ENCODE results near the gene ATG13.

ATG13 gene

GRCh38 chr11:46684367-46684766 lies 67.0 kb downstream of the ATG13 start:
- no peak overlapping the region for H3K4ac ChIP-seq (ENCODE audit: low read length)
- no CpG with 5 or more reads among the region's 3 CpGs for WGBS, 2 donors (ENCODE audit: extremely low coverage in 2 of 2, insufficient read length in 2 of 2, insufficient replicate concordance in 1 of 2)
- no peak overlapping the region for H3K4me3 ChIP-seq (ENCODE audit: low read length in 2 of 2)
- no peak overlapping the region for H3K27ac ChIP-seq (replicated peaks; ENCODE audit: low read length)
- no peaks in the 10 kb centered on the region for H3K27me3 ChIP-seq (ENCODE audit: control insufficient read depth in 3 of 3, insufficient read depth in 3 of 3, low read depth in 1 of 3, low read length in 3 of 3)
- no peaks in the 10 kb centered on the region for H3K4me1 ChIP-seq (ENCODE audit: control insufficient read depth in 2 of 2, insufficient read depth in 1 of 2, low read depth in 1 of 2, low read length in 2 of 2)
- H3K18ac ChIP-seq (ENCODE audit: low read length): no peak overlapping the region
- no peak overlapping the region for H2BK120ac ChIP-seq (ENCODE audit: low read depth, low read length)
- no peak overlapping the region for H2AK5ac ChIP-seq (ENCODE audit: low read depth, low read length)
- no peaks in the 10 kb centered on the region for H3K9me3 ChIP-seq (replicated peaks in 1 of 2; ENCODE audit: control insufficient read depth in 2 of 2, insufficient read depth in 1 of 2, low read depth in 1 of 2, low read length in 2 of 2)
- no peaks in the 10 kb centered on the region for H3K79me1 ChIP-seq (ENCODE audit: low read depth, low read length)
- no peak overlapping the region for H3K23ac ChIP-seq (ENCODE audit: low read depth, low read length, poor library complexity)
- no peak overlapping the region for H4K91ac ChIP-seq (ENCODE audit: low read depth, low read length, poor library complexity)
- H3K36me3 ChIP-seq (replicated peaks in 1 of 2; ENCODE audit: control insufficient read depth in 2 of 2, insufficient read depth in 2 of 2, low read length in 2 of 2): peaks cover 12 to 55% of the 10 kb centered on the region in 2 donors
- H2AFZ ChIP-seq (ENCODE audit: low read length): no peak overlapping the region
- no peak overlapping the region for H3K4me2 ChIP-seq (ENCODE audit: insufficient read depth, low read length, poor library complexity, severe bottlenecking)
- H3K14ac ChIP-seq (ENCODE audit: low read length): no peak overlapping the region
- no peak overlapping the region for H2BK12ac ChIP-seq (ENCODE audit: low read length)
- no peak overlapping the region for H3K9ac ChIP-seq (ENCODE audit: low read depth, low read length, poor library complexity)
- H4K8ac ChIP-seq (ENCODE audit: low read depth, low read length): no peak overlapping the region
- no peak overlapping the region for H2BK5ac ChIP-seq (ENCODE audit: low read length)
- DNase-seq (ENCODE audit: low spot score): no peak
- no peak overlapping the region for H2BK15ac ChIP-seq (ENCODE audit: low read length)

- Histone ChIP-seq H2AK5ac (ENCODE audit: low read depth, low read length) (no peak overlapping the region), H3K79me1 (ENCODE audit: low read depth, low read length) (no peaks in the 10 kb centered on the region), H3K14ac (ENCODE audit: low read length) (no peak overlapping the region), H2BK15ac (ENCODE audit: low read length) (no peak overlapping the region), H3K18ac (ENCODE audit: low read length) (no peak overlapping the region), H3K36me3 (replicated peaks in 1 of 2; ENCODE audit: control insufficient read depth in 2 of 2, insufficient read depth in 2 of 2, low read length in 2 of 2) (peaks cover 0 to 40% of the 10 kb centered on the region in 2 donors), H2BK120ac (ENCODE audit: low read depth, low read length) (no peak overlapping the region), H3K27me3 (ENCODE audit: control insufficient read depth in 3 of 3, insufficient read depth in 3 of 3, low read depth in 1 of 3, low read length in 3 of 3) (no peaks in the 10 kb centered on the region), H2BK12ac (ENCODE audit: low read length) (no peak overlapping the region), H2BK5ac (ENCODE audit: low read length) (no peak overlapping the region), H4K91ac (ENCODE audit: low read depth, low read length, poor library complexity) (no peak overlapping the region), H3K4ac (ENCODE audit: low read length) (no peak overlapping the region), H3K4me3 (ENCODE audit: low read length in 2 of 2) (peak overlapping the region in 1 of 2 donors; percentile 44), H4K8ac (ENCODE audit: low read depth, low read length) (no peak overlapping the region), H3K9me3 (replicated peaks in 1 of 2; ENCODE audit: control insufficient read depth in 2 of 2, insufficient read depth in 1 of 2, low read depth in 1 of 2, low read length in 2 of 2) (no peaks in the 10 kb centered on the region), H3K4me1 (ENCODE audit: control insufficient read depth in 2 of 2, insufficient read depth in 1 of 2, low read depth in 1 of 2, low read length in 2 of 2) (no peaks in the 10 kb centered on the region), H3K27ac (replicated peaks; ENCODE audit: low read length) (no peak overlapping the region), H2AFZ (ENCODE audit: low read length) (no peak overlapping the region), H3K9ac (ENCODE audit: low read depth, low read length, poor library complexity) (no peak overlapping the region), H3K4me2 (ENCODE audit: insufficient read depth, low read length, poor library complexity, severe bottlenecking) (no peak overlapping the region), H3K23ac (ENCODE audit: low read depth, low read length, poor library complexity) (no peak overlapping the region)
- WGBS, 2 donors (ENCODE audit: extremely low coverage in 2 of 2, insufficient read length in 2 of 2, insufficient replicate concordance in 1 of 2): no CpG with 5 or more reads among the region's 15 CpGs
- DNase-seq (ENCODE audit: low spot score): no peak
Observed at GRCh38 chr11:46686886-46687795, 69.8 kb downstream of the ATG13 start.

GRCh38 chr11:46690702-46691101 lies 73.3 kb downstream of the ATG13 start:
- peaks cover 15 to 59% of the 10 kb centered on the region in 2 donors for H3K36me3 ChIP-seq (replicated peaks in 1 of 2; ENCODE audit: control insufficient read depth in 2 of 2, insufficient read depth in 2 of 2, low read length in 2 of 2)
- no peak overlapping the region for H2BK15ac ChIP-seq (ENCODE audit: low read length)
- H3K4ac ChIP-seq (ENCODE audit: low read length): no peak overlapping the region
- no peaks in the 10 kb centered on the region for H3K9me3 ChIP-seq (replicated peaks in 1 of 2; ENCODE audit: control insufficient read depth in 2 of 2, insufficient read depth in 1 of 2, low read depth in 1 of 2, low read length in 2 of 2)
- peaks cover 4% of the 10 kb centered on the region for H3K79me1 ChIP-seq (ENCODE audit: low read depth, low read length)
- H4K91ac ChIP-seq (ENCODE audit: low read depth, low read length, poor library complexity): no peak overlapping the region
- no peak overlapping the region for H2AK5ac ChIP-seq (ENCODE audit: low read depth, low read length)
- WGBS, 2 donors (ENCODE audit: extremely low coverage in 2 of 2, insufficient read length in 2 of 2, insufficient replicate concordance in 1 of 2): no CpG with 5 or more reads among the region's 1 CpG
- H2BK120ac ChIP-seq (ENCODE audit: low read depth, low read length): no peak overlapping the region
- H3K27me3 ChIP-seq (ENCODE audit: control insufficient read depth in 3 of 3, insufficient read depth in 3 of 3, low read depth in 1 of 3, low read length in 3 of 3): no peaks in the 10 kb centered on the region
- H2BK12ac ChIP-seq (ENCODE audit: low read length): no peak overlapping the region
- no peak overlapping the region for H3K14ac ChIP-seq (ENCODE audit: low read length)
- H3K4me2 ChIP-seq (ENCODE audit: insufficient read depth, low read length, poor library complexity, severe bottlenecking): no peak overlapping the region
- H3K18ac ChIP-seq (ENCODE audit: low read length): no peak overlapping the region
- H2BK5ac ChIP-seq (ENCODE audit: low read length): no peak overlapping the region
- no peak overlapping the region for H4K8ac ChIP-seq (ENCODE audit: low read depth, low read length)
- H2AFZ ChIP-seq (ENCODE audit: low read length): no peak overlapping the region
- H3K4me3 ChIP-seq (ENCODE audit: low read length in 2 of 2): no peak overlapping the region
- H3K27ac ChIP-seq (replicated peaks; ENCODE audit: low read length): no peak overlapping the region
- DNase-seq (ENCODE audit: low spot score): no peak
- H3K4me1 ChIP-seq (ENCODE audit: control insufficient read depth in 2 of 2, insufficient read depth in 1 of 2, low read depth in 1 of 2, low read length in 2 of 2): no peaks in the 10 kb centered on the region
- H3K23ac ChIP-seq (ENCODE audit: low read depth, low read length, poor library complexity): no peak overlapping the region
- no peak overlapping the region for H3K9ac ChIP-seq (ENCODE audit: low read depth, low read length, poor library complexity)

DNA sequence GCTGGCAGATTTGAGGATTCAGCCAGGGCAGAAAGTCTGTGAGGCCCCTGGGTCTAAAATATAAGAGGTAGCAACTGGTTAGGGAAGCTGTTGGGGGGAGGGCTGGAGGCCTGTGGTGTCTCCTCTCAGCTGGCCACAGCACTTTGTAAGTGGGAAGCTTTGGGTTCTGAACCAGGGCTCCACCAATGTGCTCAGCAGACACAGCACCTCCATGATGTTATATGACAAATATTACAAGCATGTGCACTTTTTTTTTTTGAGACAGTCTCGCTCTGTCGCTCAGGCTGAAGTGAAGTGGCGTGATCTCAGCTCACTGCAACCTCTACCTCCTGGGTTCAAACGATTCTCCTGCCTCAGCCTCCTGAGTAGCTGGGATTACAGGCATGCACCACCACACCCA lies 75.1 kb downstream of the ATG13 start:
- Histone ChIP-seq H2AFZ (ENCODE audit: low read length) (no peak overlapping the region), H3K4me3 (ENCODE audit: low read length in 2 of 2) (no peak overlapping the region), H3K79me1 (ENCODE audit: low read depth, low read length) (peaks cover 7% of the 10 kb centered on the region), H2BK12ac (ENCODE audit: low read length) (no peak overlapping the region), H2AK5ac (ENCODE audit: low read depth, low read length) (no peak overlapping the region), H3K9ac (ENCODE audit: low read depth, low read length, poor library complexity) (no peak overlapping the region), H3K36me3 (replicated peaks in 1 of 2; ENCODE audit: control insufficient read depth in 2 of 2, insufficient read depth in 2 of 2, low read length in 2 of 2) (peaks cover 16 to 50% of the 10 kb centered on the region in 2 donors), H3K4me2 (ENCODE audit: insufficient read depth, low read length, poor library complexity, severe bottlenecking) (no peak overlapping the region), H2BK5ac (ENCODE audit: low read length) (no peak overlapping the region), H3K14ac (ENCODE audit: low read length) (no peak overlapping the region), H3K4me1 (ENCODE audit: control insufficient read depth in 2 of 2, insufficient read depth in 1 of 2, low read depth in 1 of 2, low read length in 2 of 2) (no peaks in the 10 kb centered on the region), H3K27ac (replicated peaks; ENCODE audit: low read length) (no peak overlapping the region), H2BK120ac (ENCODE audit: low read depth, low read length) (no peak overlapping the region), H4K8ac (ENCODE audit: low read depth, low read length) (no peak overlapping the region), H2BK15ac (ENCODE audit: low read length) (no peak overlapping the region), H3K4ac (ENCODE audit: low read length) (no peak overlapping the region), H3K23ac (ENCODE audit: low read depth, low read length, poor library complexity) (no peak overlapping the region), H3K27me3 (ENCODE audit: control insufficient read depth in 3 of 3, insufficient read depth in 3 of 3, low read depth in 1 of 3, low read length in 3 of 3) (no peaks in the 10 kb centered on the region), H3K18ac (ENCODE audit: low read length) (no peak overlapping the region), H4K91ac (ENCODE audit: low read depth, low read length, poor library complexity) (no peak overlapping the region), H3K9me3 (replicated peaks in 1 of 2; ENCODE audit: control insufficient read depth in 2 of 2, insufficient read depth in 1 of 2, low read depth in 1 of 2, low read length in 2 of 2) (no peaks in the 10 kb centered on the region)
- no peak for DNase-seq (ENCODE audit: low spot score)
- no CpG with 5 or more reads among the region's 4 CpGs for WGBS, 2 donors (ENCODE audit: extremely low coverage in 2 of 2, insufficient read length in 2 of 2, insufficient replicate concordance in 1 of 2)
